SK-N-SH (cell line): Measurements from ENCODE around the gene MYCL. TPM values are rescaled to one million over a fixed set of nuclear protein-coding genes. Genes with fewer than 3 reads are reported as not detected.
"Not testable (repeated sequence)": the region's sequence is repeated elsewhere in the genome, so short reads cannot be mapped to it uniquely, and the experiment has no call there.

Experiments
- CTCF ChIA-PET: fragments of 300-600, 350-600 bp; formaldehyde crosslinking; extraction: SDS; loops from one replicate; lab custom pipeline; 2021; lab: Yijun Ruan, JAX
- POLR2A ChIA-PET: fragments of 350-600 bp; sonication (Branson Sonifier 250); formaldehyde crosslinking; extraction: SDS; loops from one replicate; lab custom pipeline; 2020; ENCODE audit warnings: antibody characterized with exemption, inconsistent platforms; lab: Yijun Ruan, JAX
- DNase-seq: peaks from one replicate; pipeline ENCODE4 v3.0.0; 2012
- H2AFZ ChIP-seq: fragments of 200-600 bp; sonication (generic); 2 replicates; pipeline ENCODE4 v1.8.1; 2016; ENCODE audit warnings: antibody characterized with exemption, mild to moderate bottlenecking, low read depth
- H3F3A ChIP-seq: fragments of 200-600 bp; sonication (generic); replicated peaks from 2 replicates; pipeline ENCODE3; 2016; ENCODE audit warnings: antibody characterized with exemption, mild to moderate bottlenecking; ENCODE audit not compliant: insufficient read depth
- H3K27ac ChIP-seq, 2 experiments: fragments of 200-500 bp in 1 of 2; fragments of 200-600 bp in 1 of 2; sonication (Bioruptor generic) in 1 of 2; sonication (generic), shearing (Covaris generic) in 1 of 2; 2 replicates each; pipeline versions ENCODE4 v1.5.1 to v1.6.1; 2014 to 2016; ENCODE audit warnings: low read depth in 2 of 2, inconsistent platforms in 1 of 2, low read length in 1 of 2, mild to moderate bottlenecking in 1 of 2, mixed read lengths in 1 of 2
- H3K27me3 ChIP-seq: fragments of 200-600 bp; sonication (generic), shearing (Covaris generic); 2 replicates; pipeline ENCODE4 v1.6.1; 2016; ENCODE audit warnings: mixed run types; ENCODE audit not compliant: insufficient read depth
- H3K36me3 ChIP-seq, 2 experiments: fragments of 200-500 bp in 1 of 2; fragments of 200-600 bp in 1 of 2; sonication (Bioruptor generic) in 1 of 2; sonication (generic) in 1 of 2; replicated peaks in 1 of 2; 2 replicates each; pipeline versions ENCODE3 to v1.5.1; 2014 to 2016; ENCODE audit warnings: low read length in 1 of 2, mild to moderate bottlenecking in 1 of 2; ENCODE audit not compliant: insufficient read depth in 2 of 2, control insufficient read depth in 1 of 2
- H3K4me1 ChIP-seq, 2 experiments: fragments of 200-500 bp in 1 of 2; fragments of 200-600 bp in 1 of 2; sonication (Bioruptor generic) in 1 of 2; sonication (generic), shearing (Covaris generic) in 1 of 2; 2 replicates each; pipeline versions ENCODE4 v1.5.1 to v1.6.1; 2014 to 2016; ENCODE audit warnings: low read depth in 1 of 2, low read length in 1 of 2, mixed run types in 1 of 2; ENCODE audit not compliant: insufficient read depth in 2 of 2, control insufficient read depth in 1 of 2
- H3K4me2 ChIP-seq: fragments of 200-600 bp; sonication (generic), shearing (Covaris generic); 2 replicates; pipeline ENCODE4 v1.6.1; 2017; ENCODE audit warnings: mixed run types
- H3K4me3 ChIP-seq, 2 experiments: fragments of 200-500 bp in 1 of 2; fragments of 200-600 bp in 1 of 2; sonication (Bioruptor generic) in 1 of 2; sonication (generic), shearing (Covaris generic) in 1 of 2; 2 replicates each; pipeline versions ENCODE4 v1.5.1 to v1.8.1; 2014 to 2016; ENCODE audit warnings: low read depth in 2 of 2, inconsistent platforms in 1 of 2, low read length in 1 of 2, mild to moderate bottlenecking in 1 of 2, mixed read lengths in 1 of 2, moderate library complexity in 1 of 2
- H3K79me2 ChIP-seq: fragments of 200-600 bp; sonication (generic); 2 replicates; pipeline ENCODE4 v1.8.1; 2017; ENCODE audit warnings: mild to moderate bottlenecking; ENCODE audit not compliant: insufficient read depth
- H3K9ac ChIP-seq: fragments of 200-600 bp; sonication (generic); 2 replicates; pipeline ENCODE4 v1.6.1; 2017; ENCODE audit warnings: mixed run types
- H3K9me2 ChIP-seq: fragments of 200-600 bp; sonication (generic); 2 replicates; pipeline ENCODE4 v1.6.1; 2017; ENCODE audit warnings: mixed run types
- H3K9me3 ChIP-seq: fragments of 200-600 bp; sonication (generic); 2 replicates; pipeline ENCODE4 v1.6.1; 2017; ENCODE audit warnings: mixed run types, mild to moderate bottlenecking, moderate library complexity
- H4K20me1 ChIP-seq: fragments of 200-600 bp; sonication (generic); 2 replicates; pipeline ENCODE4 v1.6.1; 2017; ENCODE audit warnings: mild to moderate bottlenecking, mixed run types; ENCODE audit not compliant: insufficient read depth
- GATA2 ChIP-seq: sonication (generic); formaldehyde crosslinking; IDR thresholded peaks from 2 replicates; pipeline ENCODE4 v1.5.0; 2020; ENCODE audit warnings: mild to moderate bottlenecking, missing genetic modification reagents
- JUND ChIP-seq: IDR thresholded peaks from 2 replicates; pipeline ENCODE4 v1.4.0; 2012
- MEF2A ChIP-seq: IDR thresholded peaks from 2 replicates; pipeline ENCODE4 v1.4.0; 2012; ENCODE audit warnings: low read depth, borderline replicate concordance
- SIN3A ChIP-seq: IDR thresholded peaks from 2 replicates; pipeline ENCODE4 v1.6.1; 2012; ENCODE audit warnings: low read depth, mild to moderate bottlenecking, low read length, moderate library complexity, borderline replicate concordance
- WGBS: methylation state at CpG from one replicate; pipeline ENCODE4 v1.1.6; 2017; ENCODE audit warnings: low lambda C conversion rate; 5-methylcytosine and 5-hydroxymethylcytosine counted together
- polyA plus RNA-seq, 3 experiments: library from polyadenylated mRNA; depleted of rRNA; stranded (reverse); fragments of >200 nt; gene quantifications; 2 replicates each; pipeline ENCODE4 v1.2.3, GENCODE V29; 2012
- TF ChIP-seq, protein P1 (sequence below): IDR thresholded peaks from 2 replicates; pipeline ENCODE4 v1.4.0; 2012; ENCODE audit warnings: low read depth, borderline replicate concordance
- TF ChIP-seq, protein P2 (sequence below): IDR thresholded peaks from 2 replicates; pipeline ENCODE4 v1.4.0; 2012; ENCODE audit warnings: low read depth, borderline replicate concordance
- TF ChIP-seq, protein P3 (sequence below): fragments of 200-600 bp; sonication (generic); IDR thresholded peaks from 2 replicates; pipeline ENCODE4 v1.6.1; 2017; ENCODE audit warnings: antibody characterized with exemption, mild to moderate bottlenecking, moderate library complexity

MYCL gene
- polyA plus RNA-seq, 1 of the 3 experiments (the other 2 are of a cell fraction) = 0.48 TPM

- Histone ChIP-seq H3K4me1 (peaks cover 0 to 3% of the 10 kb centered on the region in 2 experiments; a peak in 1 of 4 replicates), H3K27ac (no peak overlapping the region), H3K9me2 (no peaks in the 10 kb centered on the region), H4K20me1 (peaks cover 19% of the 10 kb centered on the region; the same call in 1 of the 2 replicates), H3K4me3 (no peak overlapping the region), H3K4me2 (no peak overlapping the region), H3K27me3 (no peaks in the 10 kb centered on the region), H2AFZ (no peak overlapping the region), H3K9ac (no peak overlapping the region), H3K79me2 (peaks cover 81% of the 10 kb centered on the region), H3K9me3 (no peaks in the 10 kb centered on the region), H3F3A (peaks cover 15% of the 10 kb centered on the region), H3K36me3 (peaks cover 3 to 20% of the 10 kb centered on the region in 2 experiments)
- ChIA-PET POLR2A (interaction anchor here (0.7 kb wide), 1 partner anchor 32 kb away, joined by 3 read pairs; no protein-coding TSS in a partner anchor), CTCF (interaction anchor here (0.9 to 1.1 kb wide), 2 partner anchors 9 to 31 kb away, joined by 3 to 4 read pairs; no protein-coding TSS in a partner anchor)
- no peak for DNase-seq
- TF ChIP-seq, protein P1, sequence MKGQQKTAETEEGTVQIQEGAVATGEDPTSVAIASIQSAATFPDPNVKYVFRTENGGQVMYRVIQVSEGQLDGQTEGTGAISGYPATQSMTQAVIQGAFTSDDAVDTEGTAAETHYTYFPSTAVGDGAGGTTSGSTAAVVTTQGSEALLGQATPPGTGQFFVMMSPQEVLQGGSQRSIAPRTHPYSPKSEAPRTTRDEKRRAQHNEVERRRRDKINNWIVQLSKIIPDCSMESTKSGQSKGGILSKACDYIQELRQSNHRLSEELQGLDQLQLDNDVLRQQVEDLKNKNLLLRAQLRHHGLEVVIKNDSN = no peak
- TF ChIP-seq MEF2A (no peak), GATA2 (CRISPR knock-in tag) (no peak), SIN3A (no peak), JUND (no peak)
- TF ChIP-seq, protein P2, sequence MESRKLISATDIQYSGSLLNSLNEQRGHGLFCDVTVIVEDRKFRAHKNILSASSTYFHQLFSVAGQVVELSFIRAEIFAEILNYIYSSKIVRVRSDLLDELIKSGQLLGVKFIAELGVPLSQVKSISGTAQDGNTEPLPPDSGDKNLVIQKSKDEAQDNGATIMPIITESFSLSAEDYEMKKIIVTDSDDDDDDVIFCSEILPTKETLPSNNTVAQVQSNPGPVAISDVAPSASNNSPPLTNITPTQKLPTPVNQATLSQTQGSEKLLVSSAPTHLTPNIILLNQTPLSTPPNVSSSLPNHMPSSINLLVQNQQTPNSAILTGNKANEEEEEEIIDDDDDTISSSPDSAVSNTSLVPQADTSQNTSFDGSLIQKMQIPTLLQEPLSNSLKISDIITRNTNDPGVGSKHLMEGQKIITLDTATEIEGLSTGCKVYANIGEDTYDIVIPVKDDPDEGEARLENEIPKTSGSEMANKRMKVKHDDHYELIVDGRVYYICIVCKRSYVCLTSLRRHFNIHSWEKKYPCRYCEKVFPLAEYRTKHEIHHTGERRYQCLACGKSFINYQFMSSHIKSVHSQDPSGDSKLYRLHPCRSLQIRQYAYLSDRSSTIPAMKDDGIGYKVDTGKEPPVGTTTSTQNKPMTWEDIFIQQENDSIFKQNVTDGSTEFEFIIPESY = no peak
- TF ChIP-seq, protein P3, sequence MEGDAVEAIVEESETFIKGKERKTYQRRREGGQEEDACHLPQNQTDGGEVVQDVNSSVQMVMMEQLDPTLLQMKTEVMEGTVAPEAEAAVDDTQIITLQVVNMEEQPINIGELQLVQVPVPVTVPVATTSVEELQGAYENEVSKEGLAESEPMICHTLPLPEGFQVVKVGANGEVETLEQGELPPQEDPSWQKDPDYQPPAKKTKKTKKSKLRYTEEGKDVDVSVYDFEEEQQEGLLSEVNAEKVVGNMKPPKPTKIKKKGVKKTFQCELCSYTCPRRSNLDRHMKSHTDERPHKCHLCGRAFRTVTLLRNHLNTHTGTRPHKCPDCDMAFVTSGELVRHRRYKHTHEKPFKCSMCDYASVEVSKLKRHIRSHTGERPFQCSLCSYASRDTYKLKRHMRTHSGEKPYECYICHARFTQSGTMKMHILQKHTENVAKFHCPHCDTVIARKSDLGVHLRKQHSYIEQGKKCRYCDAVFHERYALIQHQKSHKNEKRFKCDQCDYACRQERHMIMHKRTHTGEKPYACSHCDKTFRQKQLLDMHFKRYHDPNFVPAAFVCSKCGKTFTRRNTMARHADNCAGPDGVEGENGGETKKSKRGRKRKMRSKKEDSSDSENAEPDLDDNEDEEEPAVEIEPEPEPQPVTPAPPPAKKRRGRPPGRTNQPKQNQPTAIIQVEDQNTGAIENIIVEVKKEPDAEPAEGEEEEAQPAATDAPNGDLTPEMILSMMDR = no peak
Observed at GRCh38 chr1:39871796-39872195, 29.9 kb downstream of the MYCL start.

DNA sequence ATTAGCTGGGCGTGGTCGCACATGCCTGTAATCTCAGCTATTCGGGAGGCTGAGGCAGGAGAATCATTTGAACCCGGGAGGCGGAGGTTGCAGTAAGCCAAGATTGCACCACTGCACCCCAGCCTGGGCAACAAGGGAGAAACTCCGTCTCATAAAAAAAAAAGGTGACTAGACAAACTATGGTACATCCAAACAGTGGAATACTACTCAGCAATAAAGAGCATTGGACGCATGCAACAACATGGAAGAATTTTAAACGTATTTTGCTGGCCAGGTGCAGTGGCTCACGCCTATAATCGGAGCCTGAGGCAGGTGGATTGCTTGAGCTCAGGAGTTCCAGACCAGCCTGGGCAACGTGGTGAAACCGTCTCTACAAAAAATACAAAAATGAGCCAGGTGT lies 30.7 kb downstream of the MYCL start:
- Histone ChIP-seq H3F3A (peaks cover 15% of the 10 kb centered on the region), H4K20me1 (peaks cover 27% of the 10 kb centered on the region), H3K36me3 (peaks cover 3 to 18% of the 10 kb centered on the region in 2 experiments), H3K79me2 (peaks cover 79% of the 10 kb centered on the region)
- H3K4me2 ChIP-seq, H2AFZ ChIP-seq, H3K9me2 ChIP-seq, H3K4me3 ChIP-seq, H3K9me3 ChIP-seq, DNase-seq, POLR2A ChIA-PET, CTCF ChIA-PET, H3K27me3 ChIP-seq, H3K4me1 ChIP-seq, H3K9ac ChIP-seq, H3K27ac ChIP-seq: not testable (repeated sequence)
- 94% methylated on average over 12 of the region's 12 CpGs for WGBS

DNA sequence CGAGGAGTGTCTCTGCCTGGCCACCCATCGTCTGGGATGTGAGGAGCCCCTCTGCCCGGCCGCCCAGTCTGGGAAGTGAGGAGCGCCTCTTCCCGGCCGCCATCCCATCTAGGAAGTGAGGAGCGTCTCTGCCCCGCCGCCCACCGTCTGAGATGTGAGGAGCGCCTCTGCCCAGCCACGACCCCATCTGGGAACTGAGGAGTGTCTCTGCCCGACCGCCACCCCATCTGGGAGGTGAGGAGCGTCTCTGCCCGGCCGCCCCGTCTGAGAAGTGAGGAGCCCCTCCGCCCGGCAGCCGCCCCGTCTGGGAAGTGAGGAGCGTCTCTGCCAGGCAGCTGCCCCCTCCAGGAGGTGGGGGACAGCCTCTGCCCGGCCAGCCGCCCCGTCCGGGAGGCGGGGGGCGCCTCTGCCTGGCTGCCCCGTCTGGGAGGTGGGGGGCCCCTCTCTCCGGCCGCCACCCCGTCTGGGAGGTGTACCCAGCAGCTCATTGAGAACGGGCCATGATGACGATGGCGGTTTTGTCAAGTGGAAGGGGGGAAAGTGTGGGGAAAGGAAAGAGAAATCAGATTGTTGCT lies 32.1 kb downstream of the MYCL start:
- H3K9me2 ChIP-seq, H3K27me3 ChIP-seq, H3K9ac ChIP-seq, H3K4me2 ChIP-seq, H3K36me3 ChIP-seq, POLR2A ChIA-PET, H3K9me3 ChIP-seq, H2AFZ ChIP-seq, H3K4me1 ChIP-seq, DNase-seq, H3K27ac ChIP-seq, H3K4me3 ChIP-seq: not testable (repeated sequence)
- H3K79me2 ChIP-seq = peaks cover 79% of the 10 kb centered on the region
- 99% methylated on average over 13 of the region's 37 CpGs for WGBS
- CTCF ChIA-PET = interaction anchor here (1.3 kb wide), 1 partner anchor 33 kb away, joined by 3 read pairs; no protein-coding TSS in a partner anchor
- peaks cover 15% of the 10 kb centered on the region for H3F3A ChIP-seq
- peaks cover 31% of the 10 kb centered on the region for H4K20me1 ChIP-seq
